HEK293T (cell line): ENCODE measurements around the gene SCLT1.

Experiments used
- CTBP1 ChIP-seq: fragments of 450-650 bp; IDR thresholded peaks from 2 replicates; pipeline ENCODE4 v1.6.1; 2016; ENCODE audit warnings: borderline replicate concordance
- FOXA1 ChIP-seq: fragments of 450-650 bp; IDR thresholded peaks from 2 replicates; pipeline ENCODE4 v1.6.1; 2016; ENCODE audit warnings: mild to moderate bottlenecking
- FOXK2 ChIP-seq: fragments of 450-650 bp; IDR thresholded peaks from 2 replicates; pipeline ENCODE4 v1.6.1; 2016; ENCODE audit warnings: mild to moderate bottlenecking
- L3MBTL2 ChIP-seq: fragments of 450-650 bp; conservative IDR thresholded peaks from 2 replicates; pipeline ENCODE4 v1.6.1; 2016; ENCODE audit warnings: mild to moderate bottlenecking
- SUZ12 ChIP-seq: fragments of 450-650 bp; IDR thresholded peaks from 2 replicates; pipeline ENCODE4 v1.6.1; 2016; ENCODE audit warnings: mild to moderate bottlenecking

- TF ChIP-seq FOXA1, result no peak
- TF ChIP-seq L3MBTL2, result no peak
- TF ChIP-seq FOXK2, result no peak
- no peak for TF ChIP-seq SUZ12
- no peak for TF ChIP-seq CTBP1
Measured at GRCh38 chr4:128879283-128879682, 214.1 kb downstream of the SCLT1 start.
